GM20000 (cell line): ENCODE measurements around the gene IRF8.
A peak's percentile ranks its signal among the peaks of the same experiment; 100 is the strongest.
"Not testable (repeated sequence)": the region's sequence is repeated elsewhere in the genome, so short reads cannot be mapped to it uniquely, and the experiment has no call there.

Source experiments
- DNase-seq: peaks from one replicate; pipeline ENCODE4 v3.0.0; 2012; ENCODE audit warnings: low spot score
- CTCF ChIP-seq: IDR thresholded peaks from 2 replicates; pipeline ENCODE4 v1.5.1; 2012; ENCODE audit warnings: mild to moderate bottlenecking, control low read depth; ENCODE audit errors: extremely low read depth, missing control alignments

The IRF8 gene

GRCh38 chr16:85905110-85906095 lies 6.4 kb downstream of the IRF8 start:
- no peak for TF ChIP-seq CTCF
- no peak for DNase-seq

- DNase-seq = no peak
- TF ChIP-seq CTCF = no peak
Measured at GRCh38 chr16:85906349-85906748, 7.4 kb downstream of the IRF8 start.

- DNase-seq = not testable (repeated sequence)
Measured at GRCh38 chr16:85907231-85907630, 8.3 kb downstream of the IRF8 start.

- peak; percentile 75 for DNase-seq
- TF ChIP-seq CTCF = no peak
Measured at GRCh38 chr16:85908444-85908843, 9.5 kb downstream of the IRF8 start.

GRCh38 chr16:85908889-85909589 lies 10.1 kb downstream of the IRF8 start:
- no peak for TF ChIP-seq CTCF
- no peak for DNase-seq

GRCh38 chr16:85909932-85910853 lies 11.2 kb downstream of the IRF8 start:
- no peak for TF ChIP-seq CTCF
- no peak for DNase-seq

- no peak for DNase-seq
- no peak for TF ChIP-seq CTCF
Measured at GRCh38 chr16:85910854-85911247, 11.9 kb downstream of the IRF8 start.
